ENCODE measurements around the gene PPP1R11. TPM values are rescaled to one million over a fixed set of nuclear protein-coding genes. Genes with fewer than 3 reads are reported as not detected.

The PPP1R11 gene
- total and polyA plus RNA-seq, 4 donors: 29.2 to 81.7 (median 55.8) TPM

DNA sequence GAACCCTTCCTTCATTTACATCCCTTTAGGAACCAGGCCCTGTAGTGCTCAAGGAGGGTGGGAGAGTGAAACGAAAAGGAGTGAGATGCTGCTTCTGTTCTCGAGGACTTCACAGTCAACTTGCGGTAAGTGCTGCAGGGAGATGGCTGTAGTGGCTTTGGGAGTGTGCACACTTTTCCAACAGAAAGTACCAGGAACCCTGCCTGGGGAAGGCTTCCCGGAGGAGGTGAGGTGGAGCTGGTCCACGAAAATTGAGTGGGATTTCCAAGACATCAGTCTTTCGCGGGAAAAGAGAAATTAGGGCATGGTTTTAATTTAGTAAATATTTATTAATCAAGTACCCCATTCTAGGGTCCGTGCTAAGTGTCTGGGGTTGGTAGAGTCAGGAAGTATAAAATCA is 33.2 kb downstream of the PPP1R11 start:
- ATAC-seq (ENCODE audit: insufficient read depth, low FRiP score) (no peak), DNase-seq (no peak)
- TF ChIP-seq, protein P1, sequence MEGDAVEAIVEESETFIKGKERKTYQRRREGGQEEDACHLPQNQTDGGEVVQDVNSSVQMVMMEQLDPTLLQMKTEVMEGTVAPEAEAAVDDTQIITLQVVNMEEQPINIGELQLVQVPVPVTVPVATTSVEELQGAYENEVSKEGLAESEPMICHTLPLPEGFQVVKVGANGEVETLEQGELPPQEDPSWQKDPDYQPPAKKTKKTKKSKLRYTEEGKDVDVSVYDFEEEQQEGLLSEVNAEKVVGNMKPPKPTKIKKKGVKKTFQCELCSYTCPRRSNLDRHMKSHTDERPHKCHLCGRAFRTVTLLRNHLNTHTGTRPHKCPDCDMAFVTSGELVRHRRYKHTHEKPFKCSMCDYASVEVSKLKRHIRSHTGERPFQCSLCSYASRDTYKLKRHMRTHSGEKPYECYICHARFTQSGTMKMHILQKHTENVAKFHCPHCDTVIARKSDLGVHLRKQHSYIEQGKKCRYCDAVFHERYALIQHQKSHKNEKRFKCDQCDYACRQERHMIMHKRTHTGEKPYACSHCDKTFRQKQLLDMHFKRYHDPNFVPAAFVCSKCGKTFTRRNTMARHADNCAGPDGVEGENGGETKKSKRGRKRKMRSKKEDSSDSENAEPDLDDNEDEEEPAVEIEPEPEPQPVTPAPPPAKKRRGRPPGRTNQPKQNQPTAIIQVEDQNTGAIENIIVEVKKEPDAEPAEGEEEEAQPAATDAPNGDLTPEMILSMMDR (IDR thresholded peaks at IDR 0.05; ENCODE audit: control extremely low read depth, extremely low read depth): no peak
- Histone ChIP-seq H3K27ac (ENCODE audit: low read depth in 1 of 2, low read length in 1 of 2) (no peak overlapping the region), H3K4me3 (no peak overlapping the region), H3K27me3 (ENCODE audit: control insufficient read depth in 3 of 3, insufficient read depth in 3 of 3, low read length in 2 of 3) (peaks cover 0 to 77% (median 67%) of the 10 kb centered on the region in 3 donors), H3K9ac (ENCODE audit: insufficient read depth in 1 of 2, low read length in 2 of 2) (no peak overlapping the region), H3K36me3 (ENCODE audit: control insufficient read depth in 4 of 4, insufficient read depth in 4 of 4, low read length in 4 of 4) (no peaks in the 10 kb centered on the region), H3K9me3 (ENCODE audit: control insufficient read depth in 4 of 4, insufficient read depth in 3 of 4, low read length in 3 of 4) (no peaks in the 10 kb centered on the region), H3K4me1 (ENCODE audit: control insufficient read depth in 5 of 5, insufficient read depth in 5 of 5, low read length in 5 of 5) (peaks cover 6 to 24% (median 10%) of the 10 kb centered on the region in 5 donors)
- 29 to 34% methylated on average over 8 of the region's 8 CpGs for WGBS, 2 donors

DNA sequence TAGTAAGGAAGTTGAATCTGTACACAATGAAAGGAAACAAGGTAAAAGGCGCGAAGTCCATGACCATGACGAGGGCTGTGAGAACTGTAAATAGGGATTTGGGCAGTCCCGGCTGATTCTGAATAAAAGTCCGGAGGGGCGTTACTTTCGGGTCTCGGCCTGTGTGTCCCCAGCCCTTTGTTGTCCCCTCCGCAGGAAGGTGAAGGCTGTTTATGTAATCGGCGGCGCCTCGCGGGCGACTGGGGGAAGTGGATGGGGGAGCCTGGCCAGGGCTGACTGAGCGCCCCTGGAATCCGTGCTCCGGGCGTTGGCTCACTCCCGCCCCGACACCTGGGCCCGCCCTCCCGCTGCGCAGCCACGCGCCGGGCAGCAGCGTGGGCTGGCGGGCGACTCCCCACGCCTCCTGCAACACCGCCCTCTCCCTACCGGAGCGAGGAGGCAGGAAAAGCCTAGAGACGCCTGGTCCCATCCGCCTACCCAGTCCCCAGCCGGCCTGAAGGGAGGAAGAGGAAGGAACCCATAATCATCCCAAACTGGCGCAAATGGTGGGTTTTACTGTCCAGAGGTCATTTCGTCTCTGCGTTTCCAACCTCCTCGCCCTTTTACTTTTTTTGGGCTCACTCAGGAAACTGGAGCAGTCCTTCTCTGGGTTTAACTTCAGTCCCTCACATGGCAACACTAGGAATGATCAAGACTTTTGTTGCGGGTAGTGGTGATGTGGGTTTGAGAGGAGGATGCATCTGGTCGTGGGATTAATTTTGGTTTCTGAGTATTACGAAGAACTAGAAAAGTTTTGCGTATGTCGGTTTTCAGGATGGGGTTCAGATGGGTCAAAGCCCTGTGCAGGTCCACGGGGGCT is 33.8 kb downstream of the PPP1R11 start:
- DNase-seq (peak; percentile 9 to 16 (median 15)), ATAC-seq (ENCODE audit: insufficient read depth, low FRiP score) (peak; percentile 50)
- Histone ChIP-seq H3K9ac (ENCODE audit: insufficient read depth in 1 of 2, low read length in 2 of 2) (no peak overlapping the region), H3K27ac (ENCODE audit: low read depth in 1 of 2, low read length in 1 of 2) (no peak overlapping the region), H3K4me3 (no peak overlapping the region), H3K36me3 (ENCODE audit: control insufficient read depth in 4 of 4, insufficient read depth in 4 of 4, low read length in 4 of 4) (no peaks in the 10 kb centered on the region), H3K27me3 (ENCODE audit: control insufficient read depth in 3 of 3, insufficient read depth in 3 of 3, low read length in 2 of 3) (peaks cover 0 to 80% (median 63%) of the 10 kb centered on the region in 3 donors), H3K4me1 (ENCODE audit: control insufficient read depth in 5 of 5, insufficient read depth in 5 of 5, low read length in 5 of 5) (peaks cover 6 to 24% (median 10%) of the 10 kb centered on the region in 5 donors), H3K9me3 (ENCODE audit: control insufficient read depth in 4 of 4, insufficient read depth in 3 of 4, low read length in 3 of 4) (no peaks in the 10 kb centered on the region)
- TF ChIP-seq, protein P1 (IDR thresholded peaks at IDR 0.05; ENCODE audit: control extremely low read depth, extremely low read depth): no peak
- 1 to 2% methylated on average over 47 of the region's 47 CpGs for WGBS, 2 donors

DNA sequence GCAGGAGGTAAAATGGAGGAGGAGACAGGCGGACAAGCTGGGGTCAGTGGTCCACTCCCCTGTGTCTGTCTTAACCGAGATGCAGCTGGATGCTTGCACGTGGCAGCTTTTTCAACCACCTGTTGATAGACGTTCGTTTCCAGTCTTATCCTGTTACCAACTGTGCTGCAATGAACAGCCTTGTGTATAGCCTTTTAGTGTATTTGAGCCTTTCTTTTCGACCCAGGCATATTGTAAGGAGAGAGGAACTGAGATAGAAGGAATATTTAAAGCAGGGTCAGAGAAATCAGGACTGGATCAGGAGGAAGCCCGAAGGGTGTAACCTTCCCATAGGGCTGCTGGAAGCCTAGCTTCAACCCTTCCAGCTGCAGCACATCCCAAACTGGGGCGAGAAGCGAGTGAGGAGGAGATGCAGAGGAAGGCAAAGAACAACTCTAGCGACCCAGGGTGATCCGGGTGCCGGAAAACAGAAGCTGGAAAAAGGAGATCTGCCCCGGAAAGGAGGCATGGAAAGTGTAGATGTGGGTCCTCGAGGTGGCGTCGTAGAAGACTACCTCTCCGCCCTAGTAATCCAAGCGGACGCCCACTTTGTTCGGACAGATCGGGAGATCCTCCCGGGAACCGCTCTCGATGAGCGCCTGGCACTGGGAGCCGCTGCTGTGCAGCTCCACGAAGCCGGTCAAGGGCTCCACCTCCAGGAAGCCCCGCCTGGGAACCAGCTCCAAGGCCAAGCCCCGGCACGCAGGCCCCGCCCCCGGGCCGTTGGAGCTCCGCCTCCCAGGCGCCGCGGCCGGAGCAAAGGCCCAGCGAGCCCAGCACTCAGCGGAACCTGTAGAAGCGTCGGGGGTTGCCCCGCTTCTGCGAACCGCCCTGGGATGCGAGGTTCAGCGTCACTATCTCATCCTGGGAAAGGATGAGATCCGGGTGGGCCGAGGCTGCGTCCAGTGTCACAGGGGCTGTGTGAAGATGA is 34.7 kb downstream of the PPP1R11 start:
- peaks cover 6 to 24% (median 10%) of the 10 kb centered on the region in 5 donors for H3K4me1 ChIP-seq (ENCODE audit: control insufficient read depth in 5 of 5, insufficient read depth in 5 of 5, low read length in 5 of 5)
- ATAC-seq (ENCODE audit: insufficient read depth, low FRiP score) (peak; percentile 92), DNase-seq (peak; percentile 82 to 88 (median 87))
- no peak overlapping the region for H3K4me3 ChIP-seq
- TF ChIP-seq, protein P1 (IDR thresholded peaks at IDR 0.05; ENCODE audit: control extremely low read depth, extremely low read depth): no peak
- H3K9me3 ChIP-seq (ENCODE audit: control insufficient read depth in 4 of 4, insufficient read depth in 3 of 4, low read length in 3 of 4): no peaks in the 10 kb centered on the region
- H3K36me3 ChIP-seq (ENCODE audit: control insufficient read depth in 4 of 4, insufficient read depth in 4 of 4, low read length in 4 of 4): no peaks in the 10 kb centered on the region
- peak overlapping the region in 1 of 2 donors; percentile 11 for H3K9ac ChIP-seq (ENCODE audit: insufficient read depth in 1 of 2, low read length in 2 of 2)
- peak overlapping the region in 1 of 2 donors; percentile 55 for H3K27ac ChIP-seq (ENCODE audit: low read depth in 1 of 2, low read length in 1 of 2)
- 2 to 3% methylated on average over 48 to 51 of the region's 51 CpGs for WGBS, 2 donors
- H3K27me3 ChIP-seq (ENCODE audit: control insufficient read depth in 3 of 3, insufficient read depth in 3 of 3, low read length in 2 of 3): peaks cover 0 to 74% (median 64%) of the 10 kb centered on the region in 3 donors

Measured in lung (tissue), 12 donors.